HEK293 (cell line): Measurements from ENCODE around the gene HUWE1.
A peak's percentile ranks its signal among the peaks of the same experiment; 100 is the strongest.

Experiments used
- CTCF ChIA-PET: fragments of 350-600 bp; formaldehyde crosslinking; extraction: SDS; loops from one replicate; lab custom pipeline; 2021; ENCODE audit warnings: antibody characterized with exemption; lab: Yijun Ruan, JAX
- POLR2A ChIA-PET: fragments of 300-600 bp; formaldehyde crosslinking; extraction: SDS; loops from one replicate; lab custom pipeline; 2020; ENCODE audit warnings: antibody characterized with exemption, inconsistent platforms; lab: Yijun Ruan, JAX
- H3K27ac ChIP-seq: fragments of 200-500 bp; sonication (Bioruptor generic); 2 replicates; pipeline ENCODE4 v1.5.1; 2014; ENCODE audit warnings: low read depth, low read length, control low read depth, inconsistent platforms; ENCODE audit errors: extremely low read depth
- H3K36me3 ChIP-seq, 2 experiments: fragments of 200-500 bp in 1 of 2; sonication (Bioruptor generic) in 1 of 2; 1 replicate in 1 of 2; 2 replicates in 1 of 2; pipeline ENCODE4 v1.5.1; 2014 to 2017; ENCODE audit warnings: inconsistent platforms in 2 of 2, low read length in 2 of 2; ENCODE audit not compliant: control insufficient read depth in 2 of 2, insufficient read depth in 1 of 2
- H3K4me1 ChIP-seq: fragments of 200-500 bp; sonication (Bioruptor generic); 2 replicates; pipeline ENCODE4 v1.5.1; 2014; ENCODE audit warnings: mild to moderate bottlenecking, low read length, inconsistent platforms; ENCODE audit not compliant: control insufficient read depth, insufficient read depth
- H3K4me3 ChIP-seq: 2 replicates; pipeline ENCODE4 v1.5.1; 2011; ENCODE audit warnings: low read depth, mild to moderate bottlenecking, control low read depth, low read length, moderate library complexity
- H3K9me3 ChIP-seq: fragments of 200-500 bp; sonication (Bioruptor generic); 2 replicates; pipeline ENCODE4 v1.5.1; 2014; ENCODE audit warnings: low read depth, low read length, inconsistent platforms; ENCODE audit not compliant: control insufficient read depth, insufficient read depth
- SALL2 ChIP-seq: fragments of 450-650 bp; formaldehyde crosslinking; IDR thresholded peaks from 2 replicates; pipeline ENCODE4 v1.5.0; 2017; ENCODE audit warnings: missing biosample characterization, mild to moderate bottlenecking, missing genetic modification characterization, borderline replicate concordance
- ZIC2 ChIP-seq: fragments of 450-650 bp; formaldehyde crosslinking; IDR thresholded peaks from 2 replicates; pipeline ENCODE4 v1.5.1; 2016; ENCODE audit warnings: missing biosample characterization, missing genetic modification characterization
- ZNF146 ChIP-seq: fragments of 450-650 bp; formaldehyde crosslinking; IDR thresholded peaks from 2 replicates; pipeline ENCODE4 v1.5.1; 2016; ENCODE audit warnings: missing biosample characterization, missing genetic modification characterization
- ZNF157 ChIP-seq: fragments of 450-650 bp; formaldehyde crosslinking; IDR thresholded peaks from 2 replicates; pipeline ENCODE4 v1.5.1; 2016; ENCODE audit warnings: missing biosample characterization, missing genetic modification characterization
- ZNF175 ChIP-seq: fragments of 450-650 bp; formaldehyde crosslinking; IDR thresholded peaks from 2 replicates; pipeline ENCODE4 v1.5.1; 2016; ENCODE audit warnings: missing biosample characterization, missing genetic modification characterization
- ZNF221 ChIP-seq: fragments of 450-650 bp; formaldehyde crosslinking; IDR thresholded peaks from 2 replicates; pipeline ENCODE4 v1.5.1; 2017; ENCODE audit warnings: missing biosample characterization, missing genetic modification characterization, borderline replicate concordance
- ZNF248 ChIP-seq: fragments of 450-650 bp; formaldehyde crosslinking; IDR thresholded peaks from 2 replicates; pipeline ENCODE4 v1.5.1; 2017; ENCODE audit warnings: missing biosample characterization, missing genetic modification characterization
- ZNF274 ChIP-seq, 2 experiments: fragments of 200-500 bp in 1 of 2; fragments of 450-650 bp in 1 of 2; sonication (Bioruptor generic) in 1 of 2; formaldehyde crosslinking in 1 of 2; IDR thresholded peaks; 2 replicates each; pipeline versions ENCODE4 v1.5.1 to v1.6.1; 2014 to 2016; ENCODE audit warnings: borderline replicate concordance in 1 of 2, inconsistent platforms in 1 of 2, low read length in 1 of 2, missing biosample characterization in 1 of 2, missing genetic modification characterization in 1 of 2
- ZNF394 ChIP-seq: fragments of 450-650 bp; formaldehyde crosslinking; IDR thresholded peaks from 2 replicates; pipeline ENCODE4 v1.5.1; 2016; ENCODE audit warnings: missing biosample characterization, missing genetic modification characterization, mild to moderate bottlenecking, moderate library complexity, borderline replicate concordance
- ZNF416 ChIP-seq: fragments of 450-650 bp; formaldehyde crosslinking; IDR thresholded peaks from 2 replicates; pipeline ENCODE4 v1.5.1; 2016; ENCODE audit warnings: missing biosample characterization, missing genetic modification characterization
- ZNF510 ChIP-seq: fragments of 450-650 bp; formaldehyde crosslinking; IDR thresholded peaks from 2 replicates; pipeline ENCODE4 v1.5.1; 2018; ENCODE audit warnings: mild to moderate bottlenecking, missing genetic modification characterization, missing biosample characterization; ENCODE audit not compliant: insufficient replicate concordance
- ZNF530 ChIP-seq: fragments of 450-650 bp; formaldehyde crosslinking; IDR thresholded peaks from 2 replicates; pipeline ENCODE4 v1.5.1; 2016; ENCODE audit warnings: low read depth, missing biosample characterization, missing genetic modification characterization
- ZNF610 ChIP-seq: fragments of 450-650 bp; formaldehyde crosslinking; IDR thresholded peaks from 2 replicates; pipeline ENCODE4 v1.5.1; 2016; ENCODE audit warnings: missing biosample characterization, missing genetic modification characterization, borderline replicate concordance
- ZNF624 ChIP-seq: fragments of 450-650 bp; formaldehyde crosslinking; IDR thresholded peaks from 2 replicates; pipeline ENCODE4 v1.5.1; 2017; ENCODE audit warnings: missing biosample characterization, missing genetic modification characterization
- ZNF654 ChIP-seq: fragments of 450-650 bp; formaldehyde crosslinking; IDR thresholded peaks from 2 replicates; pipeline ENCODE4 v1.5.1; 2016; ENCODE audit warnings: low read depth, missing biosample characterization, missing genetic modification characterization
- ZNF747 ChIP-seq: fragments of 450-650 bp; formaldehyde crosslinking; IDR thresholded peaks from 2 replicates; pipeline ENCODE4 v1.5.1; 2016; ENCODE audit warnings: missing biosample characterization, missing genetic modification characterization
- ZNF777 ChIP-seq: fragments of 450-650 bp; formaldehyde crosslinking; IDR thresholded peaks from 2 replicates; pipeline ENCODE4 v1.5.1; 2017; ENCODE audit warnings: missing biosample characterization, missing genetic modification characterization, borderline replicate concordance
- ZSCAN16 ChIP-seq: fragments of 450-650 bp; formaldehyde crosslinking; IDR thresholded peaks from 2 replicates; pipeline ENCODE4 v1.5.1; 2016; ENCODE audit warnings: missing biosample characterization, missing genetic modification characterization
- ZSCAN23 ChIP-seq: fragments of 450-650 bp; formaldehyde crosslinking; IDR thresholded peaks from 2 replicates; pipeline ENCODE4 v1.5.1; 2016; ENCODE audit warnings: missing biosample characterization, missing genetic modification characterization
- TF ChIP-seq, protein P1 (sequence below): fragments of 450-650 bp; formaldehyde crosslinking; IDR thresholded peaks from 2 replicates; pipeline ENCODE4 v1.5.1; 2017; ENCODE audit warnings: missing biosample characterization, missing genetic modification characterization
- TF ChIP-seq, protein P2 (sequence below): fragments of 450-650 bp; formaldehyde crosslinking; IDR thresholded peaks from 2 replicates; pipeline ENCODE4 v1.5.1; 2016; ENCODE audit warnings: missing biosample characterization, missing genetic modification characterization, borderline replicate concordance
- TF ChIP-seq, protein P3 (sequence below): fragments of 450-650 bp; formaldehyde crosslinking; IDR thresholded peaks from 2 replicates; pipeline ENCODE4 v1.5.1; 2017; ENCODE audit warnings: missing biosample characterization, missing genetic modification characterization

HUWE1 gene

DNA sequence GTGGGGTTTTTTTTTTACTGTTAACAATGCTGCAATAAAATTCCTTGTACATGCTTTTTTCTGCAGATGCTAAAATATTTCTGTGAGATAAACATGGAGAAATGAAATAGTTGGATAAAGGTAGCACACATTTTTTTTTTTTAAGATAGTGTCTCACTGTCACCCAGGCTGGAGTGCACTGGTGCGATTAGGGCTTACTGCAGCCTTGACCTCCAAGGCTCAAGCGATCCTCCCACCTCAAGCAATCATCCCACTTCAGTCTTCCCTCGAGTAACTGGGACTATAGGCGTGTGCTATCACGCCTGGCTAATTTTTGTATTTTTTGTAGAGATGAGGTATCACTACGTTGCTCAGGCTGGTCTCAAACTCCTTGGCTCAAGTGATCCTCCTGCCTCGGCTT is 1.8 kb upstream of the HUWE1 start:
- CTCF ChIA-PET: no interaction called here
- TF ChIP-seq SALL2 (tag by site-specific recombination) (no peak), ZNF248 (tag by site-specific recombination) (no peak), ZSCAN23 (tag by site-specific recombination) (no peak), ZNF274 (IDR thresholded peaks at IDR 0.05; ENCODE audit: low read length) (no peak), ZNF274 (tag by site-specific recombination; IDR thresholded peaks at IDR 0.05; ENCODE audit: borderline replicate concordance) (no peak), ZNF394 (no peak), ZNF157 (no peak), ZNF221 (tag by site-specific recombination) (no peak), ZNF175 (no peak), ZNF416 (tag by site-specific recombination) (no peak), ZNF610 (tag by site-specific recombination) (no peak), ZIC2 (no peak), ZNF747 (tag by site-specific recombination) (no peak), ZSCAN16 (no peak), ZNF624 (tag by site-specific recombination) (no peak), ZNF530 (no peak), ZNF510 (tag by site-specific recombination) (no peak), ZNF654 (tag by site-specific recombination) (no peak), ZNF146 (tag by site-specific recombination) (no peak)
- TF ChIP-seq, protein P1, sequence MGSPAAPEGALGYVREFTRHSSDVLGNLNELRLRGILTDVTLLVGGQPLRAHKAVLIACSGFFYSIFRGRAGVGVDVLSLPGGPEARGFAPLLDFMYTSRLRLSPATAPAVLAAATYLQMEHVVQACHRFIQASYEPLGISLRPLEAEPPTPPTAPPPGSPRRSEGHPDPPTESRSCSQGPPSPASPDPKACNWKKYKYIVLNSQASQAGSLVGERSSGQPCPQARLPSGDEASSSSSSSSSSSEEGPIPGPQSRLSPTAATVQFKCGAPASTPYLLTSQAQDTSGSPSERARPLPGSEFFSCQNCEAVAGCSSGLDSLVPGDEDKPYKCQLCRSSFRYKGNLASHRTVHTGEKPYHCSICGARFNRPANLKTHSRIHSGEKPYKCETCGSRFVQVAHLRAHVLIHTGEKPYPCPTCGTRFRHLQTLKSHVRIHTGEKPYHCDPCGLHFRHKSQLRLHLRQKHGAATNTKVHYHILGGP (tag by site-specific recombination): no peak
- TF ChIP-seq, protein P2, sequence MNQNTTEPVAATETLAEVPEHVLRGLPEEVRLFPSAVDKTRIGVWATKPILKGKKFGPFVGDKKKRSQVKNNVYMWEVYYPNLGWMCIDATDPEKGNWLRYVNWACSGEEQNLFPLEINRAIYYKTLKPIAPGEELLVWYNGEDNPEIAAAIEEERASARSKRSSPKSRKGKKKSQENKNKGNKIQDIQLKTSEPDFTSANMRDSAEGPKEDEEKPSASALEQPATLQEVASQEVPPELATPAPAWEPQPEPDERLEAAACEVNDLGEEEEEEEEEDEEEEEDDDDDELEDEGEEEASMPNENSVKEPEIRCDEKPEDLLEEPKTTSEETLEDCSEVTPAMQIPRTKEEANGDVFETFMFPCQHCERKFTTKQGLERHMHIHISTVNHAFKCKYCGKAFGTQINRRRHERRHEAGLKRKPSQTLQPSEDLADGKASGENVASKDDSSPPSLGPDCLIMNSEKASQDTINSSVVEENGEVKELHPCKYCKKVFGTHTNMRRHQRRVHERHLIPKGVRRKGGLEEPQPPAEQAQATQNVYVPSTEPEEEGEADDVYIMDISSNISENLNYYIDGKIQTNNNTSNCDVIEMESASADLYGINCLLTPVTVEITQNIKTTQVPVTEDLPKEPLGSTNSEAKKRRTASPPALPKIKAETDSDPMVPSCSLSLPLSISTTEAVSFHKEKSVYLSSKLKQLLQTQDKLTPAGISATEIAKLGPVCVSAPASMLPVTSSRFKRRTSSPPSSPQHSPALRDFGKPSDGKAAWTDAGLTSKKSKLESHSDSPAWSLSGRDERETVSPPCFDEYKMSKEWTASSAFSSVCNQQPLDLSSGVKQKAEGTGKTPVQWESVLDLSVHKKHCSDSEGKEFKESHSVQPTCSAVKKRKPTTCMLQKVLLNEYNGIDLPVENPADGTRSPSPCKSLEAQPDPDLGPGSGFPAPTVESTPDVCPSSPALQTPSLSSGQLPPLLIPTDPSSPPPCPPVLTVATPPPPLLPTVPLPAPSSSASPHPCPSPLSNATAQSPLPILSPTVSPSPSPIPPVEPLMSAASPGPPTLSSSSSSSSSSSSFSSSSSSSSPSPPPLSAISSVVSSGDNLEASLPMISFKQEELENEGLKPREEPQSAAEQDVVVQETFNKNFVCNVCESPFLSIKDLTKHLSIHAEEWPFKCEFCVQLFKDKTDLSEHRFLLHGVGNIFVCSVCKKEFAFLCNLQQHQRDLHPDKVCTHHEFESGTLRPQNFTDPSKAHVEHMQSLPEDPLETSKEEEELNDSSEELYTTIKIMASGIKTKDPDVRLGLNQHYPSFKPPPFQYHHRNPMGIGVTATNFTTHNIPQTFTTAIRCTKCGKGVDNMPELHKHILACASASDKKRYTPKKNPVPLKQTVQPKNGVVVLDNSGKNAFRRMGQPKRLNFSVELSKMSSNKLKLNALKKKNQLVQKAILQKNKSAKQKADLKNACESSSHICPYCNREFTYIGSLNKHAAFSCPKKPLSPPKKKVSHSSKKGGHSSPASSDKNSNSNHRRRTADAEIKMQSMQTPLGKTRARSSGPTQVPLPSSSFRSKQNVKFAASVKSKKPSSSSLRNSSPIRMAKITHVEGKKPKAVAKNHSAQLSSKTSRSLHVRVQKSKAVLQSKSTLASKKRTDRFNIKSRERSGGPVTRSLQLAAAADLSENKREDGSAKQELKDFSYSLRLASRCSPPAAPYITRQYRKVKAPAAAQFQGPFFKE (tag by site-specific recombination): no peak

DNA sequence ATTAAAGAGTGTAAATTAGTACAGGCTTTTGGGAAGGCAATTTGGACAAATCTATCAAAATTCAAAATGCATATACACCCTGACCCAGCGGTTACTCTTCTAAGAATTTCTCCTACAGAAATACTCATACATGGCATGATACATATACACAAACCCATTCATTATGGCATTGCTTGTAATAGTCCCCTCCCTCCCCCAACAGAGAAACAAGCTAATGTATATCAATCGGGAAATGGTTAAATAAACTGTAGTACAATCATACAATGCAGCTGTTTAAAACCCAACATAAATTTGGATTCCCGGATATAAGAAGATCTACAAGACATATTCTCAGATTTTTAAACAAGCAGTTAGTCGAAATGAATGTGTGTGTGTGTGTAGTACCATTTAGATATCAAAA is 808 bp downstream of the HUWE1 start:
- CTCF ChIA-PET: interaction anchor here (0.7 kb wide), 1 partner anchor 16 kb away, joined by 3 read pairs; no protein-coding TSS in a partner anchor
- POLR2A ChIA-PET: interaction anchor here (0.5 to 1.6 kb wide), 12 partner anchors 9 to 755 kb away, joined by 3 to 11 read pairs (median 3); partner anchors contain the start of genes RIBC1, SMC1A and TSR2

More for the DNA sequence above, 1.8 kb upstream of the HUWE1 start:
- POLR2A ChIA-PET: no interaction called here
- Histone ChIP-seq H3K27ac (no peak overlapping the region), H3K4me3 (no peak overlapping the region), H3K36me3 (no peaks in the 10 kb centered on the region), H3K9me3 (no peaks in the 10 kb centered on the region), H3K4me1 (no peaks in the 10 kb centered on the region)

More for the DNA sequence above, 808 bp downstream of the HUWE1 start:
- H3K36me3 ChIP-seq: peaks cover 9 to 14% of the 10 kb centered on the region in 2 experiments
- TF ChIP-seq ZIC2 (no peak), ZNF777 (tag by site-specific recombination) (no peak)
- TF ChIP-seq, protein P3, sequence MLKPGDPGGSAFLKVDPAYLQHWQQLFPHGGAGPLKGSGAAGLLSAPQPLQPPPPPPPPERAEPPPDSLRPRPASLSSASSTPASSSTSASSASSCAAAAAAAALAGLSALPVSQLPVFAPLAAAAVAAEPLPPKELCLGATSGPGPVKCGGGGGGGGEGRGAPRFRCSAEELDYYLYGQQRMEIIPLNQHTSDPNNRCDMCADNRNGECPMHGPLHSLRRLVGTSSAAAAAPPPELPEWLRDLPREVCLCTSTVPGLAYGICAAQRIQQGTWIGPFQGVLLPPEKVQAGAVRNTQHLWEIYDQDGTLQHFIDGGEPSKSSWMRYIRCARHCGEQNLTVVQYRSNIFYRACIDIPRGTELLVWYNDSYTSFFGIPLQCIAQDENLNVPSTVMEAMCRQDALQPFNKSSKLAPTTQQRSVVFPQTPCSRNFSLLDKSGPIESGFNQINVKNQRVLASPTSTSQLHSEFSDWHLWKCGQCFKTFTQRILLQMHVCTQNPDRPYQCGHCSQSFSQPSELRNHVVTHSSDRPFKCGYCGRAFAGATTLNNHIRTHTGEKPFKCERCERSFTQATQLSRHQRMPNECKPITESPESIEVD (tag by site-specific recombination): 0 out of 2 replicates have a peak, but pooled peaks have one; percentile 3
- no peaks in the 10 kb centered on the region for H3K4me1 ChIP-seq
- H3K4me3 ChIP-seq: peak overlapping the region; percentile 77
- H3K9me3 ChIP-seq: no peaks in the 10 kb centered on the region
- H3K27ac ChIP-seq: peak overlapping the region; percentile 92
